GM12873 (cell line): ENCODE results near the gene SSR4.

ENCODE experiments used
- TF ChIP-seq, protein P1 (sequence below): IDR thresholded peaks from 2 replicates; pipeline ENCODE4 v1.5.1; 2012; ENCODE audit warnings: low read depth, mild to moderate bottlenecking, moderate library complexity, low read length, control low read depth; ENCODE audit not compliant: insufficient read depth; ENCODE audit errors: missing control alignments

Gene SSR4

DNA sequence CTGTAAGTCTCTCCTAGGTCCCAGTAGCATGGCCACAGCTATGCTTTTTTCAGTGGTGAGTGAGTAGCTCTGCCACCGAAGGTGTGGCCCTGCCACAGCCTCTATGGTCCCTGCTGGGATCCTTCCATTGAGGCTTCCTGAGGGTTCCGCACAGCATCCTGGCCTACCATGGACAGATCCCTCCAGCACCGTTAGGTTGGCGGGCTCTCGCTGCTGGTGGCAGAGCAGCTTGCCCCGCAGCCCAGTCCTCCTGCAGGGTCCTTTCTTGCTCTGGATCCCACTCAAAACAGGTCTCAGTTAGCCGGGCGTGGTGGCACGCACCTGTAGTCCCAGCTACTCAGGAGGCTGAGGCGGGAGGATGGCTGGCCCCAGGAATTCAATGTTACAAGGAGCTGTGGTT, 38.3 kb downstream of the SSR4 start:
- TF ChIP-seq, protein P1, sequence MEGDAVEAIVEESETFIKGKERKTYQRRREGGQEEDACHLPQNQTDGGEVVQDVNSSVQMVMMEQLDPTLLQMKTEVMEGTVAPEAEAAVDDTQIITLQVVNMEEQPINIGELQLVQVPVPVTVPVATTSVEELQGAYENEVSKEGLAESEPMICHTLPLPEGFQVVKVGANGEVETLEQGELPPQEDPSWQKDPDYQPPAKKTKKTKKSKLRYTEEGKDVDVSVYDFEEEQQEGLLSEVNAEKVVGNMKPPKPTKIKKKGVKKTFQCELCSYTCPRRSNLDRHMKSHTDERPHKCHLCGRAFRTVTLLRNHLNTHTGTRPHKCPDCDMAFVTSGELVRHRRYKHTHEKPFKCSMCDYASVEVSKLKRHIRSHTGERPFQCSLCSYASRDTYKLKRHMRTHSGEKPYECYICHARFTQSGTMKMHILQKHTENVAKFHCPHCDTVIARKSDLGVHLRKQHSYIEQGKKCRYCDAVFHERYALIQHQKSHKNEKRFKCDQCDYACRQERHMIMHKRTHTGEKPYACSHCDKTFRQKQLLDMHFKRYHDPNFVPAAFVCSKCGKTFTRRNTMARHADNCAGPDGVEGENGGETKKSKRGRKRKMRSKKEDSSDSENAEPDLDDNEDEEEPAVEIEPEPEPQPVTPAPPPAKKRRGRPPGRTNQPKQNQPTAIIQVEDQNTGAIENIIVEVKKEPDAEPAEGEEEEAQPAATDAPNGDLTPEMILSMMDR: no peak

DNA sequence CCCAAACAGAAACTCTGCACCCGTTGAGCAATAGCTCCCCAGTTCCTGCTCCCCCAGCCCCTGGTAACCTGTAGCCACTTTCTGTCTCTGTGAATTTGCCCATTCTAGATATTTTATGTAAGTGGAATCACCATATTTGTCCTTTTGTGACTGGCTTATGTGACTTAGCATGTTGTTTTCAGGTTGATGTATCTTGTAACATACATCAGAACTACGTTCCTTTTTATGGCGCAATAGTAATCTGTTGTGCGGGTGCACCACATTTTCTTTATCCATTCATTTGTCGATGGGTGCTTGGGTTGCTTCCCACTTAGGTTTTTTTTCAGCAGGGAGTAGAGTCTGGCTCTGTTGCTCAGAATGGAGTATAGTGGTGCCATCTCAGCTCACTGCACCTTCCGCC, 42.5 kb downstream of the SSR4 start:
- TF ChIP-seq, protein P1: no peak

DNA sequence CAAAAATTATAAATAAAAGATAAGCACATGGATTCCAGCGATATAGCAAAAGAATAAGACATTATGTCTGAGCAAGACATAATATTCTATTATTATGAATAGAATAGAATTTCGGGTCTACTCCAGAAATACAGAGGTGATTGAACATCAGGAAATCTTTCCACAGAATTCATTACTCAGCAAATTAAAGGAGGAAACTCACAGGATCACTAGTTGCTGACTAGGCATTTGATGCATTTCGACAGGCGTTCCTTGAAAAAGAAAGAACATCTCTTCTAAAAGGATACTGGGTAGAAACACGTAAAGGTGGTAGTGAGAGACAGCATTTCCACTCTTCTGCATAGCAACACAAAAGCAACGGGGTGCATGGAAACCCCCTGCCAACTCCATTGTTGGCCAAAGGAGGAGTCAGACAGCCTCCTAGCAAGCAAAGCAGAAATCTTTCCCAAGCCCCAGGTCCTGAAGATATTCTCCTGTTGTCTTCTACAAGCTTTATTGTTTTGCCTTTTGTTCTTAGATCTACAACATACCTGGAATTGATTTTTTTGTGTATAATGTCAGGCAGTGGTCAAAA, 50.1 kb downstream of the SSR4 start:
- TF ChIP-seq, protein P1: no peak

DNA sequence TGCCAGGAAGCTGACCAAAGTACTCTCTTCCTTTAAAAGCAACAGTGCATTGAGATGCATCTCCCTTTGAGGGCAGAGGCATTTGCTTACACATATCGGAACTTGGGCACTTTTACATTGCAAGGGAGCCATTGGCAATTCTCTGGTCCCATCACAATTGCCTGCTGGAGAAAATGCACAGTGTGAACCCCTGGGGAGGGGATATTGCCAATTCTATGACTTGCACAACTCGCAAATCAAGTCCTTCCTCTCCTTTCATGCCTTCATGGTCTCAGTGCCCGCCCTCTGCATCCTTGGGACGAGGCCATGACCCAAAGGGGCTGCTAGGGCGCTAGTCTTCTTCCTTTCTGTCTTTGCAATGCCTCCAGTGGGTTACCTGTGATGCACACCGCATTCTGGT, 50.7 kb downstream of the SSR4 start:
- TF ChIP-seq, protein P1: no peak

DNA sequence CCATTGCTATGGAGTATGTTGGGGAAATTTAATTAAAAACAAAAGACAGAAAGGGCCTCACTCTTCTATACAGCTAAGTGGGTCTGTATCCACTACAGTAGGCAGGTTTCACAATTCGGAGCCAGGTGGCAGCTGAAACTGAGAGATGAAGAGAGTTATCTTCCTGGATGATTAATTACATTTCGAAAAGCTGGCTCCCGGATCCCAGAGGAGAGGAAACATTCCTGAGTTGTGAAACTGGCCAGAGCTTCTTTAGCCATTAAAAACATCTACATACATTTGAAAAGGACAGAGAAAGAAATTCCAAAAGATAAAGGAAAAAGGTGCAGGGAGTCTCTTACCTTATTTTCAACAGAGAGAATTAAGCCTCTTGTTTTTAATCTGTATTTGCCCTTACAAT, 51.4 kb downstream of the SSR4 start:
- TF ChIP-seq, protein P1: no peak
